NCI-H1092 treated with DMSO at 0.1 percent for 48 hours (cell line): Measurements from ENCODE around the gene TAF4.

ENCODE experiments used
- DNase-seq: peaks from one replicate; lab custom pipeline; 2025; lab: John Stamatoyannopoulos, UW

Gene TAF4

DNA sequence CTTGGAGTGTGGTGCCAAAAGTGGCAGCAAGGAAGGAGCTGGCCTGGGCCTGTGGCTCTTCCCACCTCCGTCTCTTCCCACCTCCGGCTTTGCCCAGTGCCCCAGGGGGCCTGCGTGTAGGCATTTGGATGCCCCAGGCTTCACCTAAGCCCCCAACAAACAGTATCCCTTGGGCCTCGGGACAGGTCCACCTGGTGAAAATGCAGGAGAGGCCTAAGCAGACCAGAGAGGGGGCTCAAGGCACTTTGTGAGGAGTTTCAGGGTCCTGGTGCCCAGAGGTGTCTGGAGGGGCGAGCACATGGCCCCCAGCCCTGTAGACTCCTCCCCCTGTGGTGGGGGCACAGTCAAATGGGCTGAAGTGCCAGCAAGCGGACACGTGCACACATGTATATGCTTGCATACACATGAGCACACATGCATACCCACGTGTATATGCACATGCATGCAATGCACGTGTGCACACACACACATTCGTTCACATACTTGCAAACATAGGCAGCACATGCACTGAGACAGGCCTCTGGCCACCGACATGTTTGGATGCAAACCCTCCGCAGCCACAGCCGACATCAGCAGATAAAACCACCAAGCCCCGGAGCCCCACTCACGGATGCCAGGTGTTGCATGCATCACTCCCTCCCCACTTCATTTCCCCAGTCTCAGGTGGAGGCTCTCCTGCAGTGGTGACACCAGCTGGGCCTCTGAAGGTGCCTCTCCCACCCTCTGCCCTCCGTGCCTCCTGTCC lies 124.5 kb downstream of the TAF4 start:
- DNase-seq = no peak

DNA sequence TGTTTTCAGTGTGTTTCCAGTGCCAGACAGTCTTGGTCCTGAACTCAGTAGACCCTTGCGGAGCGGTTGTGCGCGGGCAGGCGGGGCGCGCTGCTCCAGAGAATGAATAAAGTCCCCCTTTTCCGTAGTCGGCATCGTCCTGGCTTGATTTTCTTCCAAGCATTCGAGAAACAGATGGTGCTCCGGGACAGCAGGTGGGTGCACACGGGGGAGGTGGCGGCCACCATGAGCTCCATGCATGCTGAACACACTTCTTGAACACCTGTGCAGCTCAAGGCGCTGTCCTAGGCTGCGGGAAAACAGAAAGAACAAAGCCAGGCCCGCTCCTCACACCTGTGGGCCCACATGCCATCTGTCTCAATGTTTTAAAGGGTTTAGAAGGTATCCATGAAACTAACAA lies 125.2 kb downstream of the TAF4 start:
- DNase-seq = no peak

DNA sequence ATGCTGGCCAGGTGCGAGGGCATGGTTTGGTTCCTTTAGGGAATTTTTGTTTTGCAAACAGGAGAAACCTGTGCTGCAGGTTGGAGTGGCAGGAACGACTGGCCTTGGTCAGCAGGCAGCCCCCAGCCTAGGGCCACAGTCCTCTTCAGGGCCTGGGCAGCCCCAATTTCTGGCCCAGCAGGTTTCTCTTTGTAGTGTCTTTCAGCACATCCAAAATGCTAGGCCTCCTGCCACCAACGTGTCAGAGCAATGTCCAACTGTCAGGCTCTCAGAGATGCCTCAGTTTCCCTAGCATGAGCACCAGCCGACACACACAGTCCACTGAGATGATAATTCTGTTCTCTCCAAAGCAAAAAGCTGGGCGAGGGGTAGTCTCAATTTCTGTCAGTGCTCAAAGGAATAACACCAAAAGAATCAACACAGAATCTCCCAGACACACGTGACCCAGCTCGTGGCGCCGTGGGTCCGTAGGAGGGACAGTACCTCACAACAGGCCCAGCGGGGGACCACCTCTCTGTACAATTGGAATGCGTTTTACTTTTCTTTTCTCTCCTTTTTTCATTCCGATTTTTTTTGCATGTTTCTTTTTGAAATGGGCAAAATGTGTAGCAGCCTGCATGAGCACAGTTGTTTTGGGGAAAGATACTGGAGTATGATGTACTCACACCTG lies 125.9 kb downstream of the TAF4 start:
- DNase-seq = no peak

DNA sequence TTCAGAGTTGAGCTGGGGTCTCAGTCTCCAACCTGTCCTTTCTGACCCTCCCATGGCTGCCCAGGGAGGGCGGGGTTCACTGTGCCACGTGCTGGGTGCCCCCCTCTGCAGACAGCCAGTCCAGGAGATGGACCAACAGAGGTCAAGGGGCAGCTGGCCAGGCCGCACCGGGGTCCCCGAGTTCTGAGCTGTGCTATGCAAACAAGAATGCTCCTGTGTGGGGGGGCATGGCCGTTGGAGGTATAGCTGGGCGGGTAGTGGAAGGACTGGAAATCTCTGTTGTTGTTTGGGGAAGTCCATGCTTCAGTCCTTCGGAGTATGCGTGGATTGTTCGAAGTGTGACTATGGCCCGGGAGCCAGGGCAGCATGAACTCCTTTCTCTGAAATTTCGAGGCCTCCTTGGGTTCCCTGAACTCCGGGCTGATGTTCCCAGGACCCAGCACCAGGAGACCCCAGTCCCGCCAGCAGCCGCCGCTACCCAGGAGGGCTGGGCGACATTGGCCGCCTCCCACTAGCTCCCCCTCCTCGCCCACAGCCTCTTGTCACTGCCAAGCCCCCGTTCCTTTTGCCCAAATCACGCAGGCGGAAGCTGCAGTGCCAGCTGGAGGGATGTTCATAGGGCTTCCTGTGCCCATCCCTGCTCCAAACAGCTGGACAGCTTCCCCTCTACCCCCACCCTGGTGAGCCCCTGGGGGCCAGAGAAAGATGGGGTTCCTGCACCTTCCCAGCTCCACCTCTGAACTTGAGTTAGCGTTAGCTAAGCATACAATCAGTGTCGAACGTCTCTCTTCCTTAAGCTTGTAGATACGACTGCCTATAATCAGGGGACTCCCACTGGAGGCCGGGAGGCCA lies 126.6 kb downstream of the TAF4 start:
- DNase-seq = no peak

DNA sequence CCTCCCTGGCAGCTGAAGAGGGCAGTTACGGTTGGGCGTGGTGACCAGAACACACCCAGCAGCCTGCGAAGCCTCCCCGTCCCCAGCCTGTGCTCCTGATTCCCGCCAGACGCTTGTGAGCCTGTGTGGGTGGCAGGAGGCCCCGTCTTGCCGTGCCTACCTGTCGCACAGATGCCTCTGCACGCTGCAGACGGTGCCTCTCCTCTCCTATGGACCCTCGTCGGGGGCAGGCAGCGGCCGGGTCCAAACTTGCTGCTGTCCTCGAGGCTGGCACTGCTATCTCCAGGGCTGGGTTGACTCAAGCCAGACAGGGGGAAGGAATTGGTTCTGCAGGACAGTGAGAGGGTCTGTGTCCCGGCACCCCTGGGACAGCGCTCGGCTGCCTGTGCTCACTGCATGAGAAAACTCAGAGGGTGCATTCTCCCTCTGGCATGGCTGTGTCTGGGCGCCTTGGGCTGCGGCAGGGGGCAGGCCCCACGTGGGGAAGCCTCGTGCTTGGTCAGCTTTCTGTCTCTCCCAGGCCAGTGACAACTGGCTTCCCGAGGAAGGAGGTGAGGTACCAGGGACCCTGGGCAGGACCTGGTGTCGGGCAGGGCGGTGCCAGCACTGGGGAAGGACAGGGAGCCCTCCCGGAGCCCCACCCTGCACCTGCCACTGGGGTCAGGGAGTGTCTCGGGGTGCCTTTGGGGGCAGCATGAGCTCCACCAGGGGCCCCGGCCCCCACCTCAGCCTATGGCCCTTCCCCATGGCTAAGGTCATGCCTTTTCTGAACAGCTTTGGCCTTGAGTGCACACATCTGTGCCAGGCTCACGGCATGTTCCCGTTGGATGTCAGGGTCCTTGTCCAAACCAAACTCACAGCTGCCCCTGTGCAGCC lies 127.5 kb downstream of the TAF4 start:
- no peak for DNase-seq

DNA sequence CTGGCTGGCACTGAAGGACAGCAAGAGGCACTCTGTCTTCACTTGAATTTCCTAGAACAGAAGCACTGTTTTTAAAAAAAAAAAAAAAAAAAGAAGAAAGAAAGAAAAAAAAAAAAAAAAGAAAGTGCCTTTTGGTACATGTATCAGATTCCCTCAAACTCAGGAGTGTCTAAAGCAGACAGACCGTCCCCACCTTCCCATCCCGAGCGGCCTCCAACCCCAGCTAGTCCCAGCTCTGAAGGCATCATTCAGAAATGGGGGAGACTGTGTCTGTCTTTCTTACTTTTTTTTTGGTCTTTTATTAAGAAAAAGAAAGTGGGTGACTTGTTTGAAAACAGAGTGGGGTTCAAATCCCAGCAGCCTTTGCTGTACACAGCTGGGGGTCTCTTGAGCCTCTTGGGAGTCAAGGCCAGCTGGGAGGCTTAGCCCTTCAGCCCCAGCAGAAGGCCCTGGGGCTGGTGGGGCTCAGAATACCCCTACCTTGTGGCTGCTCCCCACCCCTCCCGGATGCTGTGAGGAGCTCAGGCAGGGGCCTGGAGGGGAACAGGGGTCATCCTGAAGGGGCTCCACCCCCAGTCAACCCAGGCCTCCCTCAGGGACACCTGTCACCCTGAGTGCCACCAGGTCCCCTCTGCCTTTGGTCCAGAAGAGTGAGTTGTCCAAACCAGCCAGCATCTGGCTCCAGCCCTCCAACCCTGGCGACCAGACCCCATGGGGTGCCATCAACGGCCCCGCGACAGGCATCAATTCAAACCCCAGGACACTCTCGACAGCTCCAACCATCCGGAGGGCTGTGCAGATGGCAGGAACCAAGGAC lies 128.3 kb downstream of the TAF4 start:
- DNase-seq = no peak

DNA sequence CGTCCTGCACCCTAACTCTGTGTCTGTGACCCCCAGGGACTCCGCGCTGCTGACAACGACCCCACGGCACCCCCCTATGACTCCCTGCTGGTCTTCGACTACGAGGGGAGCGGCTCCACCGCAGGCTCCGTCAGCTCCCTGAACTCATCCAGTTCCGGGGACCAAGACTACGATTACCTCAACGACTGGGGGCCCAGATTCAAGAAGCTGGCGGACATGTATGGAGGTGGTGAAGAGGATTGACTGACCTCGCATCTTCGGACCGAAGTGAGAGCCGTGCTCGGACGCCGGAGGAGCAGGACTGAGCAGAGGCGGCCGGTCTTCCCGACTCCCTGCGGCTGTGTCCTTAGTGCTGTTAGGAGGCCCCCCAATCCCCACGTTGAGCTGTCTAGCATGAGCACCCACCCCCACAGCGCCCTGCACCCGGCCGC lies 129.0 kb downstream of the TAF4 start:
- DNase-seq = no peak

DNA sequence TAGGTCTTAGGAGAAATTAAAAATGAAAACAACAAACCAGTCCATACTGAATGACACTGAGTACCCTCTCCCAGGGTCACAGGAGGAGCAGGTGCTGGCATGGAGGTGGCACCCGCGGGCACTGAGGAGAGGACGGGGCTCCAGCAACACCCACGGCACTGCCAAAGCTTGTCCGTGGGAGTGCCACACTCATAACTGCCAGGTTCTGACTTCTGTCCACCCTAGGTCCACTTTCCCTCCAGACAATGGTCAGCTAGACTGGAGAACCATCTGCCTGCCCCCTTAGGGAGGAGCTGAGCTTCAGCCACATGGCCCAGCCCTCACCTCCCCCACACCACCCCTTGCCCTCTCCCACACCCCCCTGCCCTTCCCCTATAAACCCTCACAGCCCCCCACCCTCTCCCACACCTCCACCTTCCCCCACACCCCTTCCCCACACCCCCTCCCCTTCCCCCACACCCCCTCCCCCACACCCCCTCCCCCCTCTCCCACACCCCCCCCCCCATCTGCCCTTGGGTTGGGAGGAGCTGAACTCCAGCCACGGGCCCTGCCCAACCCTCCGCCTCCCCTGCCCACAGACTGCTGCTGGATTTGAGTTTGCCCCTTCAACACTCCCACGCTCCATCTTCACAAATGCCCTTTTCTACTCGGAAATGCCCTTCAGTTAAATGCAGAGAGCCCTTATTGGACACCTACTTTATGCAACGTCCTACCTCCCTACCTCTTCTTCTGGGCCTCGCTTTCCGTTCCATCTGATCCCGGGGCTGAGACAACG lies 129.6 kb downstream of the TAF4 start:
- DNase-seq = no peak

DNA sequence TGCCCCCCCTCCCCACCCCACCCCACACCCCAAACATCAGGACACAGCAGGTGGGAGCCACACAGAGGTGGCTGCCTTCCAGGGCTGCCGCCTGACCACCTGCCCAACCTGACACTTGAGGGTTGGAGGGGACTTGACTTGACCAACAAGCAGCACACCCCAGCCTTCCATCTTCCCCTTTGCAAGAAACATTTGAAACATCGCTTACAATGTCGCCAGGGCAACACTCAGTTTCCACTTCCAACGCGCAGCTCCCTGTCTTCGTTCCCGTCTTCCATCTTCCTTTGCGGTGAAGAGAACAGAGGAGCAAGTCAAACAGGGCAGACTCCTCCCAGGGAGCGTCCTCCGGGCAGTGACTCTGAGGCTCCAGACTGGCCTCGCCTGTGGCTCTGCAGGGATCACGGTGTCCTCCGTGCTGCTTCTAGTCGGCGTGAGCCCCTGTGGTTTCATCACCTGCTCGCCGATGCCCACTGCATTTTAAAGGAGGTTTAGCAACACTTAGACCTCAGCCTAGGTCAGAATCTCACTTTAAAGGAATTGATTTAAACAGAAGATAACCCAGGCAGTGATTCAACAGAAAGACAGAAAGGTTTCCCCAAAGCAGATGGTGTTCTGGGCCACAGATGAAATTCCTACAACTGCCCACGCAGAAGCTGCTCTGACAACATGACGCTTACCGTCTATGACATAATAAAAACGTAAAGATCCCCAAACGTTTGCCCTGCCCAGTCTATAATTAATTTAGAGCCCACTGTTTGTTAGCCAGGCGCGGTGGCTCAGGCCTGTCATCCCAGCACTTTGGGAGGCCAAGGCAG lies 130.8 kb downstream of the TAF4 start:
- no peak for DNase-seq

DNA sequence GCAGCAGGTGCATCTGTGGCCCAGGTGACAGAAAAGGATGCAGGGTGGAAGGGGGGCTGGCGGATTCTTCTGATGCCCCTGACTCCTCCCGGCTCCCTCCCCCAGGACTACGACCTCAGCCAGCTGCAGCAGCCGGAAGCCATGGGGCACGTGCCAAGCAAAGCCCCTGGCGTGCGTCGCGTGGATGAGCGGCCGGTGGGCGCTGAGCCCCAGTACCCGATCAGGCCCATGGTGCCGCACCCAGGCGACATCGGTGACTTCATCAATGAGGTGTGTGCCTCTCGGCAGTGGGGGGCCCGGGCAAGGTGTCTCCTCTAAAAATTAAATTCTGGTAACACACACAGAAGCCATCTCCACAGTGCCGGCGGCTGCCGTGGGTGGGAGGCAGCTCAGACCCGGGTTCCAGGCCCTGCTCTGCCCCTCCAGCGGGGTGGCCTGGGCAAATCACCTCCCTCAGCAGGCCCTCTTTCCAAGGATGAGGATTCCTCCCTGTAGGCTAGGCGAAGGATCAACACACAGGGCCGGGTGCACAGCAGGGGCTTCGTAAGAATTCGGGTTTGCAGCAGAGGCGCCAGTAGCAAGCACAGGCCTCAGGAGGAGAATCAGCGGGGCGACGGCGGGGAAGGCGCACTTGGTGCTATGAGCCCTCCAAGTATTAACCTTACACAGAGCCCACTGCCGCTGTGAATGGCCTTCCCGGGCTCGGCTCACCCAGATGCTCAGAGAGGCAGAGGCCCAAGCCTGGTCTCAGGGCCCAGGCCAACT lies 131.5 kb downstream of the TAF4 start:
- no peak for DNase-seq

DNA sequence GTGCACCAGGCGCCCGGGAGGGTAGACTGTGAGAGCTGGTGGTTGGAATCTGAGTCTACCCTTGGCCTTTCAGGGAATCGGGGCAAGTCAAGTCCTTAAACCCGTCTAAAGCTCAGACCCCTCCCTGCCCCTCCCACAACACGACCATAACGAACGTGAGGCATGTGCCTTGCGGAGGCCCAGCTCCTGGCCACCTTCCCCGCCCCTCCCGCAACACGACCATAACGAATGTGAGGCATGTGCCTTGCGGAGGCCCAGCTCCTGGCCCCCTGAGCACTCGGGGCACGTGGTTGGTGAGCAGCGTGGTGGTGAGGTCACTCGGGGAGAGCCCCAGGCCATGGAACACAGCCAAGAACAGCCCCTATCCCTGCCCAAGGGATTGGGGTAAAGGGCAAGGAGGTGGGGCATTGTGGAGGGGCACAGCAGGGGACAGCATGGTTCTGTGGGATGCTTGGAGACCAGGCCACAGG lies 132.2 kb downstream of the TAF4 start:
- DNase-seq = no peak

DNA sequence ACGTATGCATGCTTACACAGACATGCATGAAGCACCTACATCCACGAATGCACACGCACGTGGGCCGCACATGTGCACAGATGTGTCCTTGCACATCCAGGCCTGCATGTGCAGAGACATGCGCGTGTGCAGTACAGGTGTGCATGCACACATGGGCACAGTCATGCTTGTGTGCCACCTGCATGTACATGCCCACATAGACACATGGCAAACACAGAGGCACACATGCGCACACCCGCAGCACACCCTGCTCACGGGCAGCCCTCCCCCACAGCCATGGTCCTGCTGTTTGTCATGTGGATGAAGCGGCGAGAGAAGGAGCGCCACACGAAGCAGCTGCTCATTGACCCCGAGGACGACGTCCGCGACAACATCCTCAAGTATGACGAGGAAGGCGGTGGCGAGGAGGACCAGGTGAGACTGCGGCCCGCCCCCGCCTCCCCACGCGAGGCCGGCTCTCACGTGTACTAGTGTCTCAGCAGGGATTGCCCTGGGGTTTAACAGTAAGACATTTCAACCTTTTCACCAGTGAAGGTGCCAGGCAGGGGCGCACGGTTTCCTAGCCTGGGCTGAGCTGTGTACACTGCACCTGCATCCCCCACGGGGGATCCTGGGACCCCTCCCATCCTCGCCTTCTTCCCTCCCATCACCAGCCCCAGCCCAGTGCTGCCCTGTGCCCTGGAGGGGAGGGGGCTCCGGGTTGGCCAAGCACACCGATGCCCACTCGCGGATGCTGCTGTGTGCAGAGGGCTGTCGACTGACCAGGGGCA lies 132.8 kb downstream of the TAF4 start:
- no peak for DNase-seq

DNA sequence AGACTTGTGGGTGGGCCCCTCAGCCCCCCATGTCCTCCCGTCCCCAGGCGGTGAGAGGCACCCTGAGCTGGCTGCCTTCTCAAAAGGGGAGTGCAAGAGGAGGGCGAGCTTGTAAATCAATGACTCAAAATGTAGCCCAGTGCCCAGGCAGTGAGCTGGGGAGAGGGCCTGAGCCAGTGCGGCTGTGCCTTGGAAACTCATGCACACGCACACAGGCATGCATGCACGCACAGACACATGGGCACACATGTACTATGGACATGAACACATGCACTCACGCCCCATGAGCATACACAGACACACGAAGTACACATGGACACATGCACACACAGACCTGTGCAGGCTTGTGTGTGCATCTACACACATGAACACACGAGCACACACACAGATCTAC lies 133.5 kb downstream of the TAF4 start:
- DNase-seq = no peak

DNA sequence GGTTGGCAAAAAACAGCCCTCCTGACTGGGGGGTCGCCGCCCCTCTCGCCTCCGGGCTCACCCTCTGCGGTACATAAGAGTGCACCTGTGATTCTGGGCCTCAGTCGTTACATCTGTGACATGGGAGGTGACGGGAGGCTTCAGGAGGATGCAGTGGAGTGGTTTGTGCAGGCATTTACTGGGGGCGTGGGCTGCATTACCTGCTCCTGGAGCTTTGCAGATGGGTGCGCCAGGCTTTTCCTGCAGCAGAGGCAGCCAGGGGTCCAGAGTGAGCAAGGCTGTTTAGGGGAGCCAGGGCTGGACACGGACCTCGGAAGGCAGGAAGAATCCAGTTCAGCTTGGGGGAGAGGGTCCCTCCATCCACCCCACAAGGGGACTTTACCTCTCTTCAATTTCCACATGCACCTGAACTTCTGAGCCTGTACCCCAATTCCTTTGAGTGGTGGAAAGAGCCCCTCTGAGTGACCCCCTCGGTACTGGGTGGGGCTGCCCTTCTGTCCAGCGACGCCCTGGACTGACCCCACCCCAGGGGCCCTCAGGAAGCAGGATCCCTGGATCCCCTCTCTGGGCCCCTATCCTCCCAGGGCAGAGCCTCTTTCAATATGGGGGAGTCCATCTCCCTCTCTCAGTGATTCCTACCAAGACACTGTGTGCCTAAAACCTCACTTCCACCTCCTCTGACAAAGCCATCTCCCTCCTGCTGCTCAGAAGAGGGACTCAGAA lies 134.0 kb downstream of the TAF4 start:
- DNase-seq = no peak

DNA sequence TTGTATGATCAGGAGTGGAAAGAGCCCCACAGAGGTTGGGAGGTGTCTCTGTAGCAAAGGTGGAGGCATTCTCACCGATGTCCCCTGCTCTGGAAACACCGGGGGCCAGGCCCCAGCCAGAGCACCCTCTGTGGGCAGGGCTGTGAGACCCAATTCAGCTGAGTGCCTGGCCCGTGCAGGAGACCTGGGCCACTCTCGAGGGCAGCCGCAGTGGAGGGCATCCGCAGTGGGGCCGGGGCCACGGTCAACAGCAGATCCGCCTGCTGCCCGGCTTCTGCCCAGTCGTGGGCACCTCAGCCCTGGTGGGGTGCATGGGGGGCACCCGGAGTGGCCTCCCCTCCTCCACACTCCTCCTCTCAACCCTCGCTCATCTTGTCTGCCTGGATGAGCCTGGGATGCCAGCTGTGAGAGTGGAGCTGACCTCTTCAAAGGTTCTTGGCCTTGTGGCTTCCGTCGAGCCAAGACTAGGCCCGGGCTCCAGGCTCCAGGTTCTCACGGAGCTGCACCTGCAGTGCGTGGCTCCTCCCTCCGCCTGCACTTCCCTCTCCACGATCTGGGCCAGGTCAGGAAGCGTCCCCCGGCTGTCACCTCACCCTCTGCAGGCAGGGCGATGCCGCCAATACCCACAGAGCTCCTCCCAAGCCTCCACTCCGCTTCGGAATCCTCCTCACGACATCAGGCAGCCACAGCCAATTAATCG lies 134.8 kb downstream of the TAF4 start:
- DNase-seq = no peak

DNA sequence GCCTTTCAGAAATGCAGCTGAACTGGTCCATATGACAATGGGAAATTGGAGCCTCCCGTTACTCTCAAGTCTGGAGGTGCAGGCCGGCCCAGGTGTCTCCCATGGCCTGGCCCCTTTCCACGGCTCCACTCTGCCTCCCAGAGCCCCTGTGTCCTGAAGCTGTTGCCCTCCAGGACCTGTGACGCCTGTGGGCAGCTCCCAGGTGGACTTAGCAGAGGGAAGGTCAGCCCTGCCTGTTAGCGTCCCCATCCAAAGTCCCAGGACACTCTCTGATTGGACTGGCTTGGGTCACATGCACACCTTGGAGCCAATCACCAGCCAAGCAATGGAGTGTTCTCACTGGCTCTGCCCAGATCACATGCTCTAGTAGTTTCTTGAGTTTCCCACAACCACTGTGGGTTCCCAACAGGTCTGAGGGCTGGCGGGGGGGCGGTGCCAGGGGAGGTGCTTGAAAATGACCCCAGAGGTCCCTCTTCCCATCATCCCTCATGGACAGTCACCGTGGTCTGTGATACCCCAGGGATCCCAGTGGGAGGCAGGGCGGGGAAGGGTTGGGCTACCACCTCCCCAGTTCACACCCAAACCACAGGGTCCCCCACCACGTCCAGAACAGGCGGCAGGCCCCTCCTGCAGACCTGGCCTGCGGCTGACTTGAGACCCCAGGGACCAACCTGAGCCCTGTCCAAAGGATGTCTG lies 135.6 kb downstream of the TAF4 start:
- DNase-seq = no peak
